Liver (tissue), 9 donors: ENCODE data around the gene CEP85L. TPM values are rescaled to one million over a fixed set of nuclear protein-coding genes. Genes with fewer than 3 reads are reported as not detected.

Source experiments
- DNase-seq: peaks from one replicate; pipeline ENCODE4 v3.0.0-alpha.2; 2017; ENCODE audit warnings: low spot score
- H3K27ac ChIP-seq, 2 donors: one replicate each; pipeline ENCODE4 v1.7.0; 2013; ENCODE audit warnings: inconsistent platforms in 2 of 2, low read length in 2 of 2, control low read depth in 1 of 2, low read depth in 1 of 2, mild to moderate bottlenecking in 1 of 2
- H3K27me3 ChIP-seq, 4 donors: one replicate each; pipeline versions ENCODE4 v1.6.1 to v1.7.0; 2013; ENCODE audit warnings: low read length in 3 of 4, inconsistent platforms in 1 of 4, mild to moderate bottlenecking in 1 of 4, moderate library complexity in 1 of 4; ENCODE audit not compliant: control insufficient read depth in 4 of 4, insufficient read depth in 4 of 4
- H3K36me3 ChIP-seq, 4 donors: one replicate each; pipeline versions ENCODE4 v1.6.1 to v1.7.0; 2013; ENCODE audit warnings: low read length in 3 of 4, mild to moderate bottlenecking in 3 of 4, low read depth in 1 of 4, moderate library complexity in 1 of 4; ENCODE audit not compliant: control insufficient read depth in 4 of 4, insufficient read depth in 3 of 4
- H3K4me1 ChIP-seq, 4 donors: one replicate each; pipeline versions ENCODE4 v1.6.1 to v1.7.0; 2013; ENCODE audit warnings: low read length in 3 of 4, mild to moderate bottlenecking in 3 of 4, moderate library complexity in 1 of 4; ENCODE audit not compliant: control insufficient read depth in 4 of 4, insufficient read depth in 4 of 4
- H3K4me3 ChIP-seq, 3 donors: one replicate each; pipeline versions ENCODE4 v1.6.1 to v1.7.0; 2013; ENCODE audit warnings: low read length in 3 of 3, control low read depth in 1 of 3, low read depth in 1 of 3, mild to moderate bottlenecking in 1 of 3
- H3K9ac ChIP-seq, 2 donors: one replicate each; pipeline ENCODE4 v1.7.0; 2013; ENCODE audit warnings: low read length in 2 of 2, mild to moderate bottlenecking in 2 of 2, moderate library complexity in 2 of 2, control low read depth in 1 of 2, low read depth in 1 of 2
- H3K9me3 ChIP-seq, 4 donors: one replicate each; pipeline versions ENCODE4 v1.6.1 to v1.7.0; 2013; ENCODE audit warnings: low read length in 3 of 4; ENCODE audit not compliant: control insufficient read depth in 4 of 4
- CTCF ChIP-seq: fragments of 150-350 bp; IDR thresholded peaks from 2 replicates; pipeline ENCODE4 v1.5.1; 2017; ENCODE audit warnings: improper control_type of control experiment, low read depth, low read length; ENCODE audit not compliant: missing input control
- EGR1 ChIP-seq, 2 donors: IDR thresholded peaks; 2 replicates each; pipeline ENCODE4 v1.6.1; 2016 to 2018; ENCODE audit warnings: antibody characterized with exemption in 2 of 2, low read depth in 2 of 2
- FOXA1 ChIP-seq: IDR thresholded peaks from 2 replicates; pipeline ENCODE4 v1.6.1; 2016; ENCODE audit warnings: antibody characterized with exemption
- FOXA2 ChIP-seq: IDR thresholded peaks from 2 replicates; pipeline ENCODE4 v1.6.1; 2016; ENCODE audit warnings: antibody characterized with exemption
- GABPA ChIP-seq, 2 donors: IDR thresholded peaks in 1 of 2; conservative IDR thresholded peaks in 1 of 2; 2 replicates each; pipeline ENCODE4 v1.6.1; 2016; ENCODE audit warnings: antibody characterized with exemption in 2 of 2, mild to moderate bottlenecking in 1 of 2, moderate library complexity in 1 of 2
- HNF4A ChIP-seq, 2 donors: conservative IDR thresholded peaks; 2 replicates each; pipeline ENCODE4 v1.6.1; 2016; ENCODE audit warnings: antibody characterized with exemption in 2 of 2, mild to moderate bottlenecking in 2 of 2
- HNF4G ChIP-seq: IDR thresholded peaks from 2 replicates; pipeline ENCODE4 v1.6.1; 2016; ENCODE audit warnings: antibody characterized with exemption
- JUND ChIP-seq, 2 donors: IDR thresholded peaks; 2 replicates each; pipeline ENCODE4 v1.6.1; 2016; ENCODE audit warnings: antibody characterized with exemption in 2 of 2
- MAX ChIP-seq: IDR thresholded peaks from 2 replicates; pipeline ENCODE4 v1.6.1; 2016; ENCODE audit warnings: antibody characterized with exemption
- NR2F2 ChIP-seq: IDR thresholded peaks from 2 replicates; pipeline ENCODE4 v1.6.1; 2016; ENCODE audit warnings: antibody characterized with exemption
- RAD21 ChIP-seq, 2 donors: IDR thresholded peaks; 2 replicates each; pipeline ENCODE4 v1.6.1; 2016; ENCODE audit warnings: antibody characterized with exemption in 2 of 2, mild to moderate bottlenecking in 2 of 2
- REST ChIP-seq: IDR thresholded peaks from 2 replicates; pipeline ENCODE4 v1.6.1; 2016; ENCODE audit warnings: antibody characterized with exemption, mild to moderate bottlenecking
- RXRA ChIP-seq, 2 donors: IDR thresholded peaks; 2 replicates each; pipeline ENCODE4 v1.6.1; 2017 to 2018; ENCODE audit warnings: antibody characterized with exemption in 2 of 2, mild to moderate bottlenecking in 1 of 2
- SP1 ChIP-seq: IDR thresholded peaks from 2 replicates; pipeline ENCODE4 v1.6.1; 2018; ENCODE audit warnings: antibody characterized with exemption, mild to moderate bottlenecking
- TAF1 ChIP-seq: conservative IDR thresholded peaks from 2 replicates; pipeline ENCODE4 v1.6.1; 2016; ENCODE audit warnings: antibody characterized with exemption, mild to moderate bottlenecking
- YY1 ChIP-seq: IDR thresholded peaks from 2 replicates; pipeline ENCODE4 v1.6.1; 2016; ENCODE audit warnings: antibody characterized with exemption, mild to moderate bottlenecking
- ZBTB33 ChIP-seq: IDR thresholded peaks from 2 replicates; pipeline ENCODE4 v1.6.1; 2016; ENCODE audit warnings: antibody characterized with exemption
- WGBS: extraction: QIAGEN DNeasy Blood & Tissue Kit; methylation state at CpG from one replicate; pipeline ENCODE4 v1.1.7; 2013; 5-methylcytosine and 5-hydroxymethylcytosine counted together
- polyA plus RNA-seq, 2 donors: library from polyadenylated mRNA; stranded (reverse) in 1 of 2; unstranded in 1 of 2; fragments of 200-250 nt in 1 of 2; fragments of >200 nt in 1 of 2; fragmentation: Nextera tagmentation in 1 of 2; extraction: Ambion mirVana in 1 of 2; gene quantifications; one replicate each; pipeline versions ENCODE4 v1.2.1 to v1.2.3, GENCODE V29; 2013 to 2015
- total RNA-seq, 2 donors: library from RNA; depleted of rRNA; stranded (reverse); fragments of >200 nt; gene quantifications; one replicate each; pipeline ENCODE4 v1.2.3, GENCODE V29; 2014
- TF ChIP-seq, protein P1 (sequence below): IDR thresholded peaks from 2 replicates; pipeline ENCODE4 v1.6.1; 2016; ENCODE audit warnings: antibody characterized with exemption
- donor health status: healthy.
- donor health status: healthy.
- donor health status: healthy.
- donor health status: healthy.
- donor health status: healthy.

CEP85L gene
- total and polyA plus RNA-seq, 4 donors, result 0.40 to 6.4 (median 2.3) TPM

DNA sequence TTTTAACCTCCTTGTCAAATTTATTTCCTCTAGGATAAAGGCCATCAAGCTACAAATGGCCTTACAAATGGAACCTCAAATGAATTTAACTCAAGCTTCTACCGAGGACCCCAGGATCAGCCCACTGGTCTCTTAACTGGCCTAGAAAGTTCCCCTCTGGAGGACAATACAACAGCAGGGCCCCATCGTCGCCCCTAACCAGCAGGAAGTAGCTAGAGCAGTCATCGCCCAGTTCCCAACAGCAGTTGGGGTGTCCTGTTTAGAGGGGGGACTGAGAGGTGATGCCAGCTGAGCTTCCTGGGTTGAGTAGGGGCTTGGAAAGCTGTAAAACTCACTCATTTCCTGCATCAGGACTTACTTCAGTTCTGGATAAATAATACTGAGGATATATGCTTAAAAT, 25.6 kb downstream of the CEP85L start:
- WGBS, result 96% methylated on average over 4 of the region's 4 CpGs
- DNase-seq, result no peak
- TF ChIP-seq, protein P1, sequence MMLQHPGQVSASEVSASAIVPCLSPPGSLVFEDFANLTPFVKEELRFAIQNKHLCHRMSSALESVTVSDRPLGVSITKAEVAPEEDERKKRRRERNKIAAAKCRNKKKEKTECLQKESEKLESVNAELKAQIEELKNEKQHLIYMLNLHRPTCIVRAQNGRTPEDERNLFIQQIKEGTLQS, result no peak
- TF ChIP-seq EGR1 (IDR thresholded peaks at IDR 0.05; ENCODE audit: low read depth in 2 of 2) (no peak), SP1 (no peak), CTCF (no peak), ZBTB33 (no peak), RAD21 (IDR thresholded peaks at IDR 0.05) (no peak), FOXA2 (no peak), HNF4A (conservative IDR thresholded peaks at IDR 0.05) (no peak), HNF4G (no peak), RXRA (IDR thresholded peaks at IDR 0.05) (no peak), JUND (IDR thresholded peaks at IDR 0.05) (no peak), TAF1 (no peak), GABPA (IDR thresholded peaks at IDR 0.05 in 1 of 2, conservative IDR thresholded peaks at IDR 0.05 in 1 of 2) (no peak), YY1 (no peak)
- no peaks in the 10 kb centered on the region for H3K9me3 ChIP-seq
- H3K4me1 ChIP-seq, result no peaks in the 10 kb centered on the region
- no peak overlapping the region for H3K9ac ChIP-seq
- no peaks in the 10 kb centered on the region for H3K27me3 ChIP-seq
- no peak overlapping the region for H3K27ac ChIP-seq
- no peaks in the 10 kb centered on the region for H3K36me3 ChIP-seq
- H3K4me3 ChIP-seq, result no peak overlapping the region

DNA sequence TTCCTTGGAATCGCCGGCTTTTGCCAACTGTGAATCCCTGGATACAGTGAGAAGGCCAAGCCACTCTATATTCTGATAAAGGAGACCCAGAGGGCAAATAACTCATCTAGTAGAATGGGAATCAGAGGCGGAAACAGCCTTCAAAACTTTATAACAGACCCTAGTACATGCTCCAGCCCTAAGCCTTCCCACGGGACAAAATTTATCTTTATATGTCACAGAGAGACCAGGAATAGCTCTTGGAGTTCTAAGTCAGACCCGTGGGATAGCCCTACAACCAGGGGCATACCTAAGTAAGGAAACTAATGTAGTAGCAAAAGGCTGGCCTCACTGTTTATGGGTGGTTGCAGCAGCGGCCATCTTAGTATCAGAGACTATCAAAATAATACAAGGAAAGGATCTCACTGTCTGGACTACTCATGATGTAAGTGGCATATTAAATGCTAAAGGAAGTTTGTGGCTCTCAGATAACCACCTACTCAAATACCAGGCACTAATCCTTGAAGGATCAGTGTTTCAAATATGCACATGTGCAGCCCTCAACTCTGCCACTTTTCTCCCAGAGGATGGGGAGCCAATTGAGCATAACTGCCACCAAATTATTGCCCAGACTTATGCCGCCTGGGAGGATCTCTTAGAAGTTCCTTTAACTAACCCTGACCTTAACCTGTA, 29.5 kb downstream of the CEP85L start:
- H3K27ac ChIP-seq, result no peak overlapping the region
- no peak overlapping the region for H3K9ac ChIP-seq
- no peaks in the 10 kb centered on the region for H3K9me3 ChIP-seq
- no peak for DNase-seq
- no peaks in the 10 kb centered on the region for H3K27me3 ChIP-seq
- no peaks in the 10 kb centered on the region for H3K36me3 ChIP-seq
- H3K4me3 ChIP-seq, result no peak overlapping the region
- 95% methylated on average over 7 of the region's 7 CpGs for WGBS
- H3K4me1 ChIP-seq, result peaks cover 0 to 4% (median 0%) of the 10 kb centered on the region in 4 donors
- no peak for TF ChIP-seq REST
- TF ChIP-seq HNF4A (conservative IDR thresholded peaks at IDR 0.05), result no peak
- TF ChIP-seq NR2F2, result no peak
- no peak for TF ChIP-seq HNF4G
- TF ChIP-seq CTCF, result no peak
- no peak for TF ChIP-seq FOXA2
- no peak for TF ChIP-seq RAD21 (IDR thresholded peaks at IDR 0.05)
- TF ChIP-seq YY1, result no peak
- no peak for TF ChIP-seq EGR1 (IDR thresholded peaks at IDR 0.05; ENCODE audit: low read depth in 2 of 2)
- no peak for TF ChIP-seq MAX
- no peak for TF ChIP-seq JUND (IDR thresholded peaks at IDR 0.05)
- no peak for TF ChIP-seq SP1
- no peak for TF ChIP-seq ZBTB33
- TF ChIP-seq GABPA (IDR thresholded peaks at IDR 0.05 in 1 of 2, conservative IDR thresholded peaks at IDR 0.05 in 1 of 2), result no peak
- TF ChIP-seq FOXA1, result no peak
- TF ChIP-seq RXRA (IDR thresholded peaks at IDR 0.05), result no peak
- TF ChIP-seq, protein P1, result no peak
